ENCODE measurements around the gene ECE2.

ECE2 gene

DNA sequence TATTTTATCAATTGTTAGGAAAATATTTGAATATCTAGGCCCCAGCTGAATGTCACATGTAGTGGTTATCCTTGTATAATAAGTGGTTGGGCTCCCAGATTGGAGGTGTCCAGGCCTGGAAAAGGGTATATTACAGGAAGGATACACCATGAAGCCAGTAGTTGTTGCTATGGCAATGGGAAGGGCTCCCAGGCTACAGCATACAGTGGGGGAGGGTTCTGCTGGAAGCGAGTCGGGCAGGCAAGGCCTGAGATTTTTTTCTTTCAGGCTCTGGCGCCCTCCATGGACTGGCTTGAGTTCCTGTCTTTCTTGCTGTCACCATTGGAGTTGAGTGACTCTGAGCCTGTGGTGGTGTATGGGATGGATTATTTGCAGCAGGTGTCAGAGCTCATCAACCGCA is 8.9 kb downstream of the ECE2 start:
- DNase-seq (ENCODE audit: low spot score): peak; percentile 48
- TF ChIP-seq, protein P1, sequence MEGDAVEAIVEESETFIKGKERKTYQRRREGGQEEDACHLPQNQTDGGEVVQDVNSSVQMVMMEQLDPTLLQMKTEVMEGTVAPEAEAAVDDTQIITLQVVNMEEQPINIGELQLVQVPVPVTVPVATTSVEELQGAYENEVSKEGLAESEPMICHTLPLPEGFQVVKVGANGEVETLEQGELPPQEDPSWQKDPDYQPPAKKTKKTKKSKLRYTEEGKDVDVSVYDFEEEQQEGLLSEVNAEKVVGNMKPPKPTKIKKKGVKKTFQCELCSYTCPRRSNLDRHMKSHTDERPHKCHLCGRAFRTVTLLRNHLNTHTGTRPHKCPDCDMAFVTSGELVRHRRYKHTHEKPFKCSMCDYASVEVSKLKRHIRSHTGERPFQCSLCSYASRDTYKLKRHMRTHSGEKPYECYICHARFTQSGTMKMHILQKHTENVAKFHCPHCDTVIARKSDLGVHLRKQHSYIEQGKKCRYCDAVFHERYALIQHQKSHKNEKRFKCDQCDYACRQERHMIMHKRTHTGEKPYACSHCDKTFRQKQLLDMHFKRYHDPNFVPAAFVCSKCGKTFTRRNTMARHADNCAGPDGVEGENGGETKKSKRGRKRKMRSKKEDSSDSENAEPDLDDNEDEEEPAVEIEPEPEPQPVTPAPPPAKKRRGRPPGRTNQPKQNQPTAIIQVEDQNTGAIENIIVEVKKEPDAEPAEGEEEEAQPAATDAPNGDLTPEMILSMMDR (IDR thresholded peaks at IDR 0.05; ENCODE audit: extremely low read depth, missing control alignments): no peak

DNA sequence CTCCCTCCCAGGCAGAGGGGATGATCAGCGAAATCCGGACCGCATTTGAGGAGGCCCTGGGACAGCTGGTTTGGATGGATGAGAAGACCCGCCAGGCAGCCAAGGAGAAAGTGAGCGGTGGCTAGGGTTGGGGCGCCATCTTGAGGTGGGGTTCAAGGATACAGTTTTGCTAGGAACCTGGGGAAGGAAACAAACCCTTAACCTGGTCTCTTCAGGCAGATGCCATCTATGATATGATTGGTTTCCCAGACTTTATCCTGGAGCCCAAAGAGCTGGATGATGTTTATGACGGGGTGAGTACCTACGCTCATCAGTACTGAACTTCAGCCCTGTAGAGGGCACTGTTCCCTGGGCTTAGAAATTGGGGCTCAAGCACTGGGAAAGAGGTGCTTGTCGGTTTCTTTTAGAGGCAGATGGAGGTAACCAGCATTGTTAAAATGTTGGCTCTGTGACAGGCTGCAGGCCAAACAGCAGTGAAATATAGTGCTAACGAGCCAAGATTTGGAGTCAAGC is 13.7 kb downstream of the ECE2 start:
- DNase-seq (ENCODE audit: low spot score): peak; percentile 77
- TF ChIP-seq, protein P1 (IDR thresholded peaks at IDR 0.05; ENCODE audit: extremely low read depth, missing control alignments): peak; percentile 44

DNA sequence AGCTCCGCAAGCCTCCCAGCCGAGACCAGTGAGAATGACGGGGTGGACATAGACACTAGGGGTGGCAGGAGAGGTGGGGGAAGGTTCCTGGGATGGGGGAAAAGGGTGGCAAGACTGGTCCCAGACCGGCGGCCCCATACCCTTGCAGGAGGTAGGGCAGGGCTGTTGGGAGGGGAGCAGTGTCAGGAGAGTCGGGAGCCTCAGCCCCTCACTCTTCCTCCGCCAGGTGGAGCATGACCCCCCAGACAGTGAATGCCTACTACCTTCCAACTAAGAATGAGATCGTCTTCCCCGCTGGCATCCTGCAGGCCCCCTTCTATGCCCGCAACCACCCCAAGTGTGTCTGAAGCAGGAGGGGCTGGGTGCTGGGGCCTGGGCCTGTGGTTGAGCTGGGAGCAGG is 14.5 kb downstream of the ECE2 start:
- TF ChIP-seq, protein P1 (IDR thresholded peaks at IDR 0.05; ENCODE audit: extremely low read depth, missing control alignments): no peak
- no peak for DNase-seq (ENCODE audit: low spot score)

DNA sequence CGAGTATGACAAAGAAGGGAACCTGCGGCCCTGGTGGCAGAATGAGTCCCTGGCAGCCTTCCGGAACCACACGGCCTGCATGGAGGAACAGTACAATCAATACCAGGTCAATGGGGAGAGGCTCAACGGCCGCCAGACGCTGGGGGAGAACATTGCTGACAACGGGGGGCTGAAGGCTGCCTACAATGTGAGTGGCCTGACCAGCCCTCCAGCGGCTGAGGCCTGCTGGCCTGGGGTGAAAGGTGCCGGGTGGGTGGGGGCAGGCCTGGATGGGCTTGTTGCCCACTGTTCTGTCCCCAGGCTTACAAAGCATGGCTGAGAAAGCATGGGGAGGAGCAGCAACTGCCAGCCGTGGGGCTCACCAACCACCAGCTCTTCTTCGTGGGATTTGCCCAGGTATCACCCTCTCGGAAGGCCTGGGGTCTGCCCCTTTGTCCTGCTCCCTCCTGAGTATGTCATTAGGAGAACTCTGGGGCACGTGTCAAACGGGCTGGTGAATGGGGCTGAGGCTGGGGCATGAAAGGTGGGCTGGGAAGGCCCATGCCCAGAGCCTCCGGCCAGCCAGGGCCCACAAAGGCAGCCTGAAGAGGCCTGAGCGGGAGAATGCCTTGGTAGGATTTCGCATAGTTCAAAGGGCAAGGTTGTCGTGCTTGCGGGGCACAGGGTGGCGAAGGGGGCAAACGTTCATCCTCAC is 15.4 kb downstream of the ECE2 start:
- no peak for DNase-seq (ENCODE audit: low spot score)

DNA sequence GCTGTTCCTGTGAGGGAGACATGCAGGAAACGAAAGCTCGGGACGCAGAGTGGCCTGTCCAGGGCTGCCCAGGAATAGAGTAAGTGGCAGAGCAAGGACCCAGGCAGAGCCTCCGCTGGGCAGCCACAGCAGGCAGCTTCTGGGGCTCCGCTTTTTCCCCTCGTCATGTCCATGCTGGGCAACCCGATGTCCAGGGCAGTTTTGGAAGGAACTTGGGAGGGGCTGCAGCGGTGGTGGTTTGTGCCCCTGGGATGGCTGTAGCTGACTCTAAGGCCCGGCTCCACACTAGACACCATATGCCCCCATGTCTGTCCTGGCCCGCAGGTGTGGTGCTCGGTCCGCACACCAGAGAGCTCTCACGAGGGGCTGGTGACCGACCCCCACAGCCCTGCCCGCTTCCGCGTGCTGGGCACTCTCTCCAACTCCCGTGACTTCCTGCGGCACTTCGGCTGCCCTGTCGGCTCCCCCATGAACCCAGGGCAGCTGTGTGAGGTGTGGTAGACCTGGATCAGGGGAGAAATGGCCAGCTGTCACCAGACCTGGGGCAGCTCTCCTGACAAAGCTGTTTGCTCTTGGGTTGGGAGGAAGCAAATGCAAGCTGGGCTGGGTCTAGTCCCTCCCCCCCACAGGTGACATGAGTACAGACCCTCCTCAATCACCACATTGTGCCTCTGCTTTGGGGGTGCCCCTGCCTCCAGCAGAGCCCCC is 16.1 kb downstream of the ECE2 start:
- TF ChIP-seq, protein P1 (IDR thresholded peaks at IDR 0.05; ENCODE audit: extremely low read depth, missing control alignments): no peak

More for the DNA sequence above, 15.4 kb downstream of the ECE2 start:
- TF ChIP-seq, protein P1 (IDR thresholded peaks at IDR 0.05; ENCODE audit: extremely low read depth, missing control alignments): no peak

DNA sequence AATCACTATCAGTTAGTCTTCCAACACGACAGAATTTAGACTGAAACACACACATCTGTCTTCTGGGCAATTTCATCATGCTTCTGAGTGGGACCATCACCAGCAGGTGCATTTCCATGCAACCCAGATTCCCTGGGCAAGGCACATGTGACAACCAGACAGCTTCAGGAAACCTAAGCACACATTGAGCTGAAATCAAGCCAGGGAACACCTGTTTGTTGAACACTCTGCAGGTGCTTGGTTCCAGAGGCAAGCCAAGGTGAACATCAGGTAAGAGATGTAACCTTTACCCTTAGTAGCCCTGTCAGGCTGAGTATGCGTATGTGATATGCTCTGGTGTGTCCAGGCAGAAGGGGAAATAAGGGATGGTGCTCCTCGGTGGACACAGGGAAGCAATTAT is 19.9 kb downstream of the ECE2 start:
- no peak for DNase-seq (ENCODE audit: low spot score)
- TF ChIP-seq, protein P1 (IDR thresholded peaks at IDR 0.05; ENCODE audit: extremely low read depth, missing control alignments): no peak

More for the DNA sequence above, 16.1 kb downstream of the ECE2 start:
- DNase-seq (ENCODE audit: low spot score): no peak

DNA sequence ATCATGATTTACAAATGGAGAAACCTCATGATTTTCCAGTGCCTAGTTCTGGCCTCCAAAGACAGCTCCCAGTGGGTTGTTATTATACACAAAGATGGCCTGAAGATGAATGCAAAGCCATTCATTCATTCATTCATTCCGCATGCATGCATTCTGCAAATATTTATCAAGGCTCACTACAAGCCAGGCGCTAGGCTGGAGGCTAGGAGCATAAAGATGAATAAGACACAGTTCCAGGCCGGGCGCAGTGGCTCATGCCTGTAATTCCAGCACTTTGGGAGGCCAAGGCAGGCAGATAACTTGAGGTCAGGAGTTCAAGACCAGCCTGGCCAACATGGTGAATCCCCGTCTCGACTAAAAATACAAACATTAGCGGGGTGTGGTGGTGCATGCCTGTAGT is 20.8 kb downstream of the ECE2 start:
- no peak for DNase-seq (ENCODE audit: low spot score)
- TF ChIP-seq, protein P1 (IDR thresholded peaks at IDR 0.05; ENCODE audit: extremely low read depth, missing control alignments): no peak

All from GM20000 (cell line).